HepG2 (cell line): ENCODE results near the gene ZNF331. TPM values are rescaled to one million over a fixed set of nuclear protein-coding genes. Genes with fewer than 3 reads are reported as not detected.

ENCODE experiments used
- AKAP8 ChIP-seq: sonication (generic); formaldehyde crosslinking; IDR thresholded peaks from 2 replicates; pipeline ENCODE4 v1.5.1; 2020; ENCODE audit warnings: mild to moderate bottlenecking, missing genetic modification reagents
- ARHGAP35 ChIP-seq: sonication (generic); formaldehyde crosslinking; IDR thresholded peaks from 2 replicates; pipeline ENCODE4 v1.9.0; 2022; ENCODE audit warnings: mild to moderate bottlenecking, inconsistent platforms, moderate library complexity, missing genetic modification reagents, borderline replicate concordance
- ERF ChIP-seq: IDR thresholded peaks from 2 replicates; pipeline ENCODE4 v1.6.1; 2018; ENCODE audit warnings: missing biosample characterization, missing genetic modification reagents
- FIP1L1 ChIP-seq: fragments of 200-400 bp; formaldehyde crosslinking; IDR thresholded peaks from 2 replicates; pipeline ENCODE4 v1.6.1; 2018; ENCODE audit warnings: low read depth, mild to moderate bottlenecking, low read length, moderate library complexity, borderline replicate concordance; ENCODE audit not compliant: insufficient read depth
- IRX3 ChIP-seq: sonication (generic); formaldehyde crosslinking; IDR thresholded peaks from 2 replicates; pipeline ENCODE4 v1.8.1; 2023; ENCODE audit warnings: mild to moderate bottlenecking, low read depth, missing genetic modification reagents, borderline replicate concordance
- JUND ChIP-seq: sonication (generic); formaldehyde crosslinking; IDR thresholded peaks from 2 replicates; pipeline ENCODE4 v1.8.0; 2022; ENCODE audit warnings: mild to moderate bottlenecking, missing genetic modification reagents
- NCOR1 ChIP-seq: fragments of 200-600 bp; sonication (generic); IDR thresholded peaks from 2 replicates; pipeline ENCODE4 v1.7.0; 2017; ENCODE audit warnings: antibody characterized with exemption, low read length, borderline replicate concordance
- NFRKB ChIP-seq: fragments of 450-650 bp; IDR thresholded peaks from 2 replicates; pipeline ENCODE4 v1.6.1; 2017
- ONECUT2 ChIP-seq: sonication (generic); formaldehyde crosslinking; IDR thresholded peaks from 2 replicates; pipeline ENCODE4 v1.4.0; 2020; ENCODE audit warnings: missing genetic modification reagents
- SCMH1 ChIP-seq: sonication (generic); formaldehyde crosslinking; IDR thresholded peaks from 2 replicates; pipeline ENCODE4 v1.9.0; 2021; ENCODE audit warnings: missing genetic modification reagents, mild to moderate bottlenecking, borderline replicate concordance
- SOX13 ChIP-seq, 3 experiments: fragments of 450-650 bp in 1 of 3; sonication (generic) in 1 of 3; formaldehyde crosslinking in 1 of 3; IDR thresholded peaks in 2 of 3; conservative IDR thresholded peaks in 1 of 3; 2 replicates each; pipeline versions ENCODE4 v1.5.0 to v1.6.1; 2016 to 2020; ENCODE audit warnings: antibody characterized with exemption in 1 of 3, mild to moderate bottlenecking in 1 of 3, missing compliant biosample characterization in 1 of 3, missing genetic modification reagents in 1 of 3, moderate library complexity in 1 of 3
- SP1 ChIP-seq, 2 experiments: fragments of 450-650 bp in 1 of 2; sonication (generic) in 1 of 2; formaldehyde crosslinking in 1 of 2; IDR thresholded peaks; 2 replicates each; pipeline versions ENCODE4 v1.4.0 to v1.6.1; 2016 to 2020; ENCODE audit warnings: missing genetic modification reagents in 1 of 2
- STAG1 ChIP-seq: sonication (generic); formaldehyde crosslinking; IDR thresholded peaks from 2 replicates; pipeline ENCODE4 v1.4.0; 2020; ENCODE audit warnings: missing genetic modification reagents
- TBX3 ChIP-seq: fragments of 450-650 bp; IDR thresholded peaks from 2 replicates; pipeline ENCODE4 v1.6.1; 2017; ENCODE audit warnings: antibody characterized with exemption, mild to moderate bottlenecking, inconsistent platforms, borderline replicate concordance
- ZC3H4 ChIP-seq: sonication (generic); formaldehyde crosslinking; IDR thresholded peaks from 2 replicates; pipeline ENCODE4 v1.4.0; 2020; ENCODE audit warnings: missing genetic modification reagents, borderline replicate concordance
- ZFP62 ChIP-seq: sonication (generic); formaldehyde crosslinking; IDR thresholded peaks from 2 replicates; pipeline ENCODE4 v1.4.0; 2020; ENCODE audit warnings: missing genetic modification reagents
- ZFP82 ChIP-seq: sonication (generic); formaldehyde crosslinking; IDR thresholded peaks from 2 replicates; pipeline ENCODE4 v1.5.1; 2020; ENCODE audit warnings: mild to moderate bottlenecking, missing genetic modification reagents, borderline replicate concordance
- ZKSCAN1 ChIP-seq: fragments of 150-350 bp; IDR thresholded peaks from 2 replicates; pipeline ENCODE4 v1.6.1; 2014; ENCODE audit warnings: low read length
- ZNF234 ChIP-seq: sonication (generic); formaldehyde crosslinking; conservative IDR thresholded peaks from 2 replicates; pipeline ENCODE4 v1.5.1; 2020; ENCODE audit warnings: mild to moderate bottlenecking, missing genetic modification reagents
- ZNF263 ChIP-seq: sonication (generic); formaldehyde crosslinking; IDR thresholded peaks from 2 replicates; pipeline ENCODE4 v1.4.0; 2020; ENCODE audit warnings: missing genetic modification reagents
- ZNF737 ChIP-seq: sonication (generic); formaldehyde crosslinking; IDR thresholded peaks from 2 replicates; pipeline ENCODE4 v1.5.0; 2020; ENCODE audit warnings: missing genetic modification reagents, mild to moderate bottlenecking, borderline replicate concordance
- ZNF781 ChIP-seq: sonication (generic); formaldehyde crosslinking; IDR thresholded peaks from 2 replicates; pipeline ENCODE4 v1.5.1; 2020; ENCODE audit warnings: borderline replicate concordance, mild to moderate bottlenecking, missing genetic modification reagents; ENCODE audit errors: not compliant biosample characterization
- polyA plus RNA-seq, 8 experiments: library from polyadenylated mRNA; depleted of rRNA in 3 of 8; stranded (reverse) in 7 of 8; unstranded in 1 of 8; fragments of >200 nt; fragmentation: Illumina TruSeq in 4 of 8; extraction: Trizol in 4 of 8; gene quantifications; 2 replicates each; pipeline versions ENCODE4 v1.2.1 to v1.2.3, GENCODE V29; 2011 to 2016; ENCODE audit warnings: low read depth in 4 of 8, missing spikeins in 1 of 8, mixed read lengths in 1 of 8; ENCODE audit not compliant: insufficient read depth in 1 of 8
- total RNA-seq, 5 experiments: library from RNA; depleted of rRNA; stranded (reverse); fragments of >200 nt; fragmentation: Illumina TruSeq; extraction: Trizol; gene quantifications; 2 replicates each; pipeline ENCODE4 v1.2.3, GENCODE V29; 2016; ENCODE audit warnings: low read depth in 1 of 5
- TF ChIP-seq, protein P1 (sequence below): sonication (generic); formaldehyde crosslinking; IDR thresholded peaks from 2 replicates; pipeline ENCODE4 v1.4.0; 2020; ENCODE audit warnings: missing genetic modification reagents, borderline replicate concordance
- TF ChIP-seq, protein P2 (sequence below): sonication (generic); formaldehyde crosslinking; IDR thresholded peaks from 2 replicates; pipeline ENCODE4 v1.5.0; 2020; ENCODE audit warnings: missing genetic modification reagents

Gene ZNF331
- total and polyA plus RNA-seq, 2 of the 13 experiments (the other 11 are each of a cell fraction or from before 2014, with no cell fraction given) = 8.2 to 13.3 TPM

- peak; percentile 65; the same call in 1 of the 2 replicates for TF ChIP-seq NCOR1
- peak; percentile 43; the same call in 1 of the 2 replicates for TF ChIP-seq ZNF263
- 0 out of 2 replicates have a peak, but pooled peaks have one; percentile 20 for TF ChIP-seq TBX3
- no peak for TF ChIP-seq ZFP62 (CRISPR knock-in tag)
- TF ChIP-seq SP1 (IDR thresholded peaks at IDR 0.05) = no peak
- TF ChIP-seq SP1 (CRISPR knock-in tag; IDR thresholded peaks at IDR 0.05) = peak; percentile 43; the same call in 1 of the 2 replicates
- TF ChIP-seq ZC3H4 (CRISPR knock-in tag) = no peak
- no peak for TF ChIP-seq ZFP82 (CRISPR knock-in tag)
- TF ChIP-seq FIP1L1 = no peak
- TF ChIP-seq, protein P1, sequence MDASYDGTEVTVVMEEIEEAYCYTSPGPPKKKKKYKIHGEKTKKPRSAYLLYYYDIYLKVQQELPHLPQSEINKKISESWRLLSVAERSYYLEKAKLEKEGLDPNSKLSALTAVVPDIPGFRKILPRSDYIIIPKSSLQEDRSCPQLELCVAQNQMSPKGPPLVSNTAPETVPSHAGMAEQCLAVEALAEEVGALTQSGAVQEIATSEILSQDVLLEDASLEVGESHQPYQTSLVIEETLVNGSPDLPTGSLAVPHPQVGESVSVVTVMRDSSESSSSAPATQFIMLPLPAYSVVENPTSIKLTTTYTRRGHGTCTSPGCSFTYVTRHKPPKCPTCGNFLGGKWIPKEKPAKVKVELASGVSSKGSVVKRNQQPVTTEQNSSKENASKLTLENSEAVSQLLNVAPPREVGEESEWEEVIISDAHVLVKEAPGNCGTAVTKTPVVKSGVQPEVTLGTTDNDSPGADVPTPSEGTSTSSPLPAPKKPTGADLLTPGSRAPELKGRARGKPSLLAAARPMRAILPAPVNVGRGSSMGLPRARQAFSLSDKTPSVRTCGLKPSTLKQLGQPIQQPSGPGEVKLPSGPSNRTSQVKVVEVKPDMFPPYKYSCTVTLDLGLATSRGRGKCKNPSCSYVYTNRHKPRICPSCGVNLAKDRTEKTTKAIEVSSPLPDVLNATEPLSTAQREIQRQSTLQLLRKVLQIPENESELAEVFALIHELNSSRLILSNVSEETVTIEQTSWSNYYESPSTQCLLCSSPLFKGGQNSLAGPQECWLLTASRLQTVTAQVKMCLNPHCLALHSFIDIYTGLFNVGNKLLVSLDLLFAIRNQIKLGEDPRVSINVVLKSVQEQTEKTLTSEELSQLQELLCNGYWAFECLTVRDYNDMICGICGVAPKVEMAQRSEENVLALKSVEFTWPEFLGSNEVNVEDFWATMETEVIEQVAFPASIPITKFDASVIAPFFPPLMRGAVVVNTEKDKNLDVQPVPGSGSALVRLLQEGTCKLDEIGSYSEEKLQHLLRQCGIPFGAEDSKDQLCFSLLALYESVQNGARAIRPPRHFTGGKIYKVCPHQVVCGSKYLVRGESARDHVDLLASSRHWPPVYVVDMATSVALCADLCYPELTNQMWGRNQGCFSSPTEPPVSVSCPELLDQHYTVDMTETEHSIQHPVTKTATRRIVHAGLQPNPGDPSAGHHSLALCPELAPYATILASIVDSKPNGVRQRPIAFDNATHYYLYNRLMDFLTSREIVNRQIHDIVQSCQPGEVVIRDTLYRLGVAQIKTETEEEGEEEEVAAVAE (CRISPR knock-in tag) = peak; percentile 41; the same call in 1 of the 2 replicates
- no peak for TF ChIP-seq ARHGAP35
- no peak for TF ChIP-seq NFRKB
- TF ChIP-seq ZNF737 (CRISPR knock-in tag) = no peak
- no peak for TF ChIP-seq JUND (CRISPR knock-in tag)
- no peak for TF ChIP-seq ZNF781
- 0 out of 2 replicates have a peak, but pooled peaks have one; percentile 31 for TF ChIP-seq AKAP8 (CRISPR knock-in tag)
- TF ChIP-seq ZNF234 (CRISPR knock-in tag) = no peak
- TF ChIP-seq STAG1 (CRISPR knock-in tag) = peak; percentile 21
- TF ChIP-seq IRX3 (CRISPR knock-in tag) = no peak
- TF ChIP-seq ONECUT2 (CRISPR knock-in tag) = no peak
- TF ChIP-seq ERF (CRISPR knock-in tag) = peak; percentile 57
- TF ChIP-seq SCMH1 (CRISPR knock-in tag) = no peak
- no peak for TF ChIP-seq SOX13 (IDR thresholded peaks at IDR 0.05)
- TF ChIP-seq SOX13 (CRISPR knock-in tag; conservative IDR thresholded peaks at IDR 0.05 in 1 of 2, IDR thresholded peaks at IDR 0.05 in 1 of 2) = peak in 1 of 2 experiments; percentile 77; a peak in 2 of 4 replicates
- 0 out of 2 replicates have a peak, but pooled peaks have one; percentile 37 for TF ChIP-seq ZKSCAN1
- TF ChIP-seq, protein P2, sequence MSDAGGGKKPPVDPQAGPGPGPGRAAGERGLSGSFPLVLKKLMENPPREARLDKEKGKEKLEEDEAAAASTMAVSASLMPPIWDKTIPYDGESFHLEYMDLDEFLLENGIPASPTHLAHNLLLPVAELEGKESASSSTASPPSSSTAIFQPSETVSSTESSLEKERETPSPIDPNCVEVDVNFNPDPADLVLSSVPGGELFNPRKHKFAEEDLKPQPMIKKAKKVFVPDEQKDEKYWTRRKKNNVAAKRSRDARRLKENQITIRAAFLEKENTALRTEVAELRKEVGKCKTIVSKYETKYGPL = no peak
These were observed 30.2 kb upstream of the ZNF331 start (continued) for GRCh38 chr19:53507523-53508442.
